GM12891 (cell line): ENCODE results near the gene BTBD9.

Experiments
- PAX5 ChIP-seq: IDR thresholded peaks from 2 replicates; pipeline ENCODE4 v1.6.1; 2011; ENCODE audit warnings: low read length, moderate library complexity, mild to moderate bottlenecking; ENCODE audit not compliant: insufficient read depth, severe bottlenecking
- POLR2A ChIP-seq: IDR thresholded peaks from 2 replicates; pipeline ENCODE4 v1.6.1; 2011; ENCODE audit warnings: low read depth, low read length, control low read depth
- POLR2AphosphoS5 ChIP-seq: IDR thresholded peaks from 2 replicates; pipeline ENCODE4 v1.6.1; 2011; ENCODE audit warnings: low read depth, low read length, control low read depth
- POU2F2 ChIP-seq: IDR thresholded peaks from 2 replicates; pipeline ENCODE4 v1.6.1; 2011; ENCODE audit warnings: low read depth, mild to moderate bottlenecking, control low read depth, low read length, moderate library complexity
- SPI1 ChIP-seq: IDR thresholded peaks from 2 replicates; pipeline ENCODE4 v1.6.1; 2011; ENCODE audit warnings: low read depth, low read length, control low read depth
- TAF1 ChIP-seq: IDR thresholded peaks from 2 replicates; pipeline ENCODE4 v1.6.1; 2011; ENCODE audit warnings: low read depth, low read length, control low read depth

DNA sequence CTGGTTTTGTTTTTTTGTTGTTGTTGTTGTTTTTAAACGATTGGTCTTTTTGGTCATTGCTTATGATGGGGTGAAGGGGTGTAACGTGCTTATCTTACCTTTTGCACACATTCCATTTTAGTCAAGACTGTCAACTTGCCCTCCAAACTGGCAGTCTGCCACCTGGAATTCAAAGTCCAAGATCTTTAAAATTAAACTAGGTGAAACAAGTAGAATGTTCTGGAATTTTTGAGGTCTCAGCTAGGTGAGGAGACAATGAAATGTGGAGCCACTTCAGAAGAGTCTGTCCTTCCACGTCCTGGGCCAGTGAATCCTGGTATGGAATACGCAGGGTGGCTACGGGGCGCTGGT, 475.6 kb downstream of the BTBD9 start:
- TF ChIP-seq TAF1 (no peak), POLR2A (no peak), POU2F2 (no peak), SPI1 (no peak), POLR2AphosphoS5 (no peak), PAX5 (no peak)
